Liver (tissue), 9 donors: ENCODE results near the gene KIFC3. TPM values are rescaled to one million over a fixed set of nuclear protein-coding genes. Genes with fewer than 3 reads are reported as not detected.

Experiments used
- DNase-seq: peaks from one replicate; pipeline ENCODE4 v3.0.0-alpha.2; 2017; ENCODE audit warnings: low spot score
- H3K27ac ChIP-seq, 2 donors: one replicate each; pipeline ENCODE4 v1.7.0; 2013; ENCODE audit warnings: inconsistent platforms in 2 of 2, low read length in 2 of 2, control low read depth in 1 of 2, low read depth in 1 of 2, mild to moderate bottlenecking in 1 of 2
- H3K27me3 ChIP-seq, 4 donors: one replicate each; pipeline versions ENCODE4 v1.6.1 to v1.7.0; 2013; ENCODE audit warnings: low read length in 3 of 4, inconsistent platforms in 1 of 4, mild to moderate bottlenecking in 1 of 4, moderate library complexity in 1 of 4; ENCODE audit not compliant: control insufficient read depth in 4 of 4, insufficient read depth in 4 of 4
- H3K36me3 ChIP-seq, 4 donors: one replicate each; pipeline versions ENCODE4 v1.6.1 to v1.7.0; 2013; ENCODE audit warnings: low read length in 3 of 4, mild to moderate bottlenecking in 3 of 4, low read depth in 1 of 4, moderate library complexity in 1 of 4; ENCODE audit not compliant: control insufficient read depth in 4 of 4, insufficient read depth in 3 of 4
- H3K4me1 ChIP-seq, 4 donors: one replicate each; pipeline versions ENCODE4 v1.6.1 to v1.7.0; 2013; ENCODE audit warnings: low read length in 3 of 4, mild to moderate bottlenecking in 3 of 4, moderate library complexity in 1 of 4; ENCODE audit not compliant: control insufficient read depth in 4 of 4, insufficient read depth in 4 of 4
- H3K4me3 ChIP-seq, 3 donors: one replicate each; pipeline versions ENCODE4 v1.6.1 to v1.7.0; 2013; ENCODE audit warnings: low read length in 3 of 3, control low read depth in 1 of 3, low read depth in 1 of 3, mild to moderate bottlenecking in 1 of 3
- H3K9ac ChIP-seq, 2 donors: one replicate each; pipeline ENCODE4 v1.7.0; 2013; ENCODE audit warnings: low read length in 2 of 2, mild to moderate bottlenecking in 2 of 2, moderate library complexity in 2 of 2, control low read depth in 1 of 2, low read depth in 1 of 2
- H3K9me3 ChIP-seq, 4 donors: one replicate each; pipeline versions ENCODE4 v1.6.1 to v1.7.0; 2013; ENCODE audit warnings: low read length in 3 of 4; ENCODE audit not compliant: control insufficient read depth in 4 of 4
- EGR1 ChIP-seq, 2 donors: IDR thresholded peaks; 2 replicates each; pipeline ENCODE4 v1.6.1; 2016 to 2018; ENCODE audit warnings: antibody characterized with exemption in 2 of 2, low read depth in 2 of 2
- FOXA1 ChIP-seq: IDR thresholded peaks from 2 replicates; pipeline ENCODE4 v1.6.1; 2016; ENCODE audit warnings: antibody characterized with exemption
- GABPA ChIP-seq, 2 donors: IDR thresholded peaks in 1 of 2; conservative IDR thresholded peaks in 1 of 2; 2 replicates each; pipeline ENCODE4 v1.6.1; 2016; ENCODE audit warnings: antibody characterized with exemption in 2 of 2, mild to moderate bottlenecking in 1 of 2, moderate library complexity in 1 of 2
- HNF4A ChIP-seq, 2 donors: conservative IDR thresholded peaks; 2 replicates each; pipeline ENCODE4 v1.6.1; 2016; ENCODE audit warnings: antibody characterized with exemption in 2 of 2, mild to moderate bottlenecking in 2 of 2
- HNF4G ChIP-seq: IDR thresholded peaks from 2 replicates; pipeline ENCODE4 v1.6.1; 2016; ENCODE audit warnings: antibody characterized with exemption
- JUND ChIP-seq, 2 donors: IDR thresholded peaks; 2 replicates each; pipeline ENCODE4 v1.6.1; 2016; ENCODE audit warnings: antibody characterized with exemption in 2 of 2
- NR2F2 ChIP-seq: IDR thresholded peaks from 2 replicates; pipeline ENCODE4 v1.6.1; 2016; ENCODE audit warnings: antibody characterized with exemption
- RAD21 ChIP-seq, 2 donors: IDR thresholded peaks; 2 replicates each; pipeline ENCODE4 v1.6.1; 2016; ENCODE audit warnings: antibody characterized with exemption in 2 of 2, mild to moderate bottlenecking in 2 of 2
- RXRA ChIP-seq, 2 donors: IDR thresholded peaks; 2 replicates each; pipeline ENCODE4 v1.6.1; 2017 to 2018; ENCODE audit warnings: antibody characterized with exemption in 2 of 2, mild to moderate bottlenecking in 1 of 2
- TAF1 ChIP-seq: conservative IDR thresholded peaks from 2 replicates; pipeline ENCODE4 v1.6.1; 2016; ENCODE audit warnings: antibody characterized with exemption, mild to moderate bottlenecking
- YY1 ChIP-seq: IDR thresholded peaks from 2 replicates; pipeline ENCODE4 v1.6.1; 2016; ENCODE audit warnings: antibody characterized with exemption, mild to moderate bottlenecking
- WGBS: extraction: QIAGEN DNeasy Blood & Tissue Kit; methylation state at CpG from one replicate; pipeline ENCODE4 v1.1.7; 2013; 5-methylcytosine and 5-hydroxymethylcytosine counted together
- polyA plus RNA-seq, 2 donors: library from polyadenylated mRNA; stranded (reverse) in 1 of 2; unstranded in 1 of 2; fragments of 200-250 nt in 1 of 2; fragments of >200 nt in 1 of 2; fragmentation: Nextera tagmentation in 1 of 2; extraction: Ambion mirVana in 1 of 2; gene quantifications; one replicate each; pipeline versions ENCODE4 v1.2.1 to v1.2.3, GENCODE V29; 2013 to 2015
- total RNA-seq, 2 donors: library from RNA; depleted of rRNA; stranded (reverse); fragments of >200 nt; gene quantifications; one replicate each; pipeline ENCODE4 v1.2.3, GENCODE V29; 2014
- TF ChIP-seq, protein P1 (sequence below): fragments of 150-350 bp; IDR thresholded peaks from 2 replicates; pipeline ENCODE4 v1.5.1; 2017; ENCODE audit warnings: improper control_type of control experiment, low read depth, low read length; ENCODE audit not compliant: missing input control
- TF ChIP-seq, protein P2 (sequence below): IDR thresholded peaks from 2 replicates; pipeline ENCODE4 v1.6.1; 2016; ENCODE audit warnings: antibody characterized with exemption
- TF ChIP-seq, protein P3 (sequence below): IDR thresholded peaks from 2 replicates; pipeline ENCODE4 v1.6.1; 2016; ENCODE audit warnings: antibody characterized with exemption
- TF ChIP-seq, protein P4 (sequence below): IDR thresholded peaks from 2 replicates; pipeline ENCODE4 v1.6.1; 2016; ENCODE audit warnings: antibody characterized with exemption
- TF ChIP-seq, protein P5 (sequence below): IDR thresholded peaks from 2 replicates; pipeline ENCODE4 v1.6.1; 2016; ENCODE audit warnings: antibody characterized with exemption, mild to moderate bottlenecking
- donor health status: healthy.
- donor health status: healthy.
- donor health status: healthy.
- donor health status: healthy.
- donor health status: healthy.

KIFC3 gene
- total and polyA plus RNA-seq, 4 donors: 16.5 to 103 (median 27.4) TPM

DNA sequence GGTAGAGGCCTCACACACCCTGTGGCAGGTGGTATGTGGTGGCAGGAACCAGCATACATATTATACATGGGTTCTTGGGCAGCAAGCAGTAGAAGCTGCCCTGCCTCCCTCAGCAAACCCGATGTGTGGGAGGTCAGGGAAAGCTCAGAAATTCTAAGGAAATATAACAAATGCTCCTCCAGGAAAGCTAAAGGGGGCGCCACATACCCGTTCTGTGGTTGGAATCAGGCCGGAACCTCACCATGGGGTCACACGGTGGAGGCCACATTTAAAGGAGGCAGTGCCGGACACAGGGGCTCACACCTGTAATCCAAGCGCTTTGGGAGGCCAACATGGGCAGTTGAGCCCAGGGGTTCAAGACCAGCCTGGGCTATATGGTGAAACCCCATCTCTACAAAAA lies 79.1 kb downstream of the KIFC3 start:
- Histone ChIP-seq H3K4me1 (peaks cover 0 to 3% (median 0%) of the 10 kb centered on the region in 4 donors), H3K27ac (no peak overlapping the region), H3K27me3 (no peaks in the 10 kb centered on the region), H3K9me3 (no peaks in the 10 kb centered on the region), H3K4me3 (no peak overlapping the region), H3K36me3 (no peaks in the 10 kb centered on the region), H3K9ac (no peak overlapping the region)
- no peak for TF ChIP-seq NR2F2
- TF ChIP-seq TAF1: no peak
- TF ChIP-seq, protein P1, sequence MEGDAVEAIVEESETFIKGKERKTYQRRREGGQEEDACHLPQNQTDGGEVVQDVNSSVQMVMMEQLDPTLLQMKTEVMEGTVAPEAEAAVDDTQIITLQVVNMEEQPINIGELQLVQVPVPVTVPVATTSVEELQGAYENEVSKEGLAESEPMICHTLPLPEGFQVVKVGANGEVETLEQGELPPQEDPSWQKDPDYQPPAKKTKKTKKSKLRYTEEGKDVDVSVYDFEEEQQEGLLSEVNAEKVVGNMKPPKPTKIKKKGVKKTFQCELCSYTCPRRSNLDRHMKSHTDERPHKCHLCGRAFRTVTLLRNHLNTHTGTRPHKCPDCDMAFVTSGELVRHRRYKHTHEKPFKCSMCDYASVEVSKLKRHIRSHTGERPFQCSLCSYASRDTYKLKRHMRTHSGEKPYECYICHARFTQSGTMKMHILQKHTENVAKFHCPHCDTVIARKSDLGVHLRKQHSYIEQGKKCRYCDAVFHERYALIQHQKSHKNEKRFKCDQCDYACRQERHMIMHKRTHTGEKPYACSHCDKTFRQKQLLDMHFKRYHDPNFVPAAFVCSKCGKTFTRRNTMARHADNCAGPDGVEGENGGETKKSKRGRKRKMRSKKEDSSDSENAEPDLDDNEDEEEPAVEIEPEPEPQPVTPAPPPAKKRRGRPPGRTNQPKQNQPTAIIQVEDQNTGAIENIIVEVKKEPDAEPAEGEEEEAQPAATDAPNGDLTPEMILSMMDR: peak; percentile 11
- TF ChIP-seq FOXA1: no peak
- TF ChIP-seq HNF4G: no peak
- no peak for TF ChIP-seq GABPA (IDR thresholded peaks at IDR 0.05 in 1 of 2, conservative IDR thresholded peaks at IDR 0.05 in 1 of 2)
- TF ChIP-seq RAD21 (IDR thresholded peaks at IDR 0.05): peak; percentile 55 to 68
- TF ChIP-seq, protein P2, sequence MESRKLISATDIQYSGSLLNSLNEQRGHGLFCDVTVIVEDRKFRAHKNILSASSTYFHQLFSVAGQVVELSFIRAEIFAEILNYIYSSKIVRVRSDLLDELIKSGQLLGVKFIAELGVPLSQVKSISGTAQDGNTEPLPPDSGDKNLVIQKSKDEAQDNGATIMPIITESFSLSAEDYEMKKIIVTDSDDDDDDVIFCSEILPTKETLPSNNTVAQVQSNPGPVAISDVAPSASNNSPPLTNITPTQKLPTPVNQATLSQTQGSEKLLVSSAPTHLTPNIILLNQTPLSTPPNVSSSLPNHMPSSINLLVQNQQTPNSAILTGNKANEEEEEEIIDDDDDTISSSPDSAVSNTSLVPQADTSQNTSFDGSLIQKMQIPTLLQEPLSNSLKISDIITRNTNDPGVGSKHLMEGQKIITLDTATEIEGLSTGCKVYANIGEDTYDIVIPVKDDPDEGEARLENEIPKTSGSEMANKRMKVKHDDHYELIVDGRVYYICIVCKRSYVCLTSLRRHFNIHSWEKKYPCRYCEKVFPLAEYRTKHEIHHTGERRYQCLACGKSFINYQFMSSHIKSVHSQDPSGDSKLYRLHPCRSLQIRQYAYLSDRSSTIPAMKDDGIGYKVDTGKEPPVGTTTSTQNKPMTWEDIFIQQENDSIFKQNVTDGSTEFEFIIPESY: no peak
- no peak for DNase-seq
- WGBS: 66% methylated on average over 7 of the region's 7 CpGs

DNA sequence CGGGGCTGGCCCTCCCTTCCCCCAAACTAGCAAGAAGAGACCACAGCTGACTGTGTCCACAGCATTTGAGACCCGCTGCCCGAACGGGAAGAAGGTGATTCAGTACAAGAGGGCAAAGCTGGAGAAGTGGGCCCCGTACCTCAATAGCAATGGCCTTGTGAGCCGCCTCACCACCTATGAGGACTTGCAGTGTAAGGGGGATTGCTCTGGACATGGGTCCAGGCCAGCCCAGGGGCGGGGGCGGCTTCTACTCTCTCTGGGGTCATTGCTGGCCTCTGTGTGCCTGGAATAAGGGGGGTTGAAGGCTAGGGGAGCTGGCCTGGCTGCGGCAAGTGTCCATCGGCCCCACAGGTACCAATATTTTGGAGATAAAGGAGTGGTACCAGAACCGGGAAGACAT lies 79.6 kb downstream of the KIFC3 start:
- DNase-seq: no peak
- no peaks in the 10 kb centered on the region for H3K36me3 ChIP-seq
- H3K27me3 ChIP-seq: no peaks in the 10 kb centered on the region
- peaks cover 0 to 3% (median 0%) of the 10 kb centered on the region in 4 donors for H3K4me1 ChIP-seq
- no peak overlapping the region for H3K4me3 ChIP-seq
- 85% methylated on average over 11 of the region's 11 CpGs for WGBS
- no peak overlapping the region for H3K27ac ChIP-seq
- TF ChIP-seq HNF4A (conservative IDR thresholded peaks at IDR 0.05) (no peak), FOXA1 (no peak), JUND (IDR thresholded peaks at IDR 0.05) (no peak), HNF4G (no peak), TAF1 (no peak), YY1 (no peak), NR2F2 (no peak), EGR1 (IDR thresholded peaks at IDR 0.05; ENCODE audit: low read depth in 2 of 2) (no peak), RAD21 (IDR thresholded peaks at IDR 0.05) (no peak), RXRA (IDR thresholded peaks at IDR 0.05) (no peak), GABPA (IDR thresholded peaks at IDR 0.05 in 1 of 2, conservative IDR thresholded peaks at IDR 0.05 in 1 of 2) (no peak)
- TF ChIP-seq, protein P2: no peak
- TF ChIP-seq, protein P3, sequence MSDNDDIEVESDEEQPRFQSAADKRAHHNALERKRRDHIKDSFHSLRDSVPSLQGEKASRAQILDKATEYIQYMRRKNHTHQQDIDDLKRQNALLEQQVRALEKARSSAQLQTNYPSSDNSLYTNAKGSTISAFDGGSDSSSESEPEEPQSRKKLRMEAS: no peak
- TF ChIP-seq, protein P4, sequence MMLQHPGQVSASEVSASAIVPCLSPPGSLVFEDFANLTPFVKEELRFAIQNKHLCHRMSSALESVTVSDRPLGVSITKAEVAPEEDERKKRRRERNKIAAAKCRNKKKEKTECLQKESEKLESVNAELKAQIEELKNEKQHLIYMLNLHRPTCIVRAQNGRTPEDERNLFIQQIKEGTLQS: no peak
- TF ChIP-seq, protein P5, sequence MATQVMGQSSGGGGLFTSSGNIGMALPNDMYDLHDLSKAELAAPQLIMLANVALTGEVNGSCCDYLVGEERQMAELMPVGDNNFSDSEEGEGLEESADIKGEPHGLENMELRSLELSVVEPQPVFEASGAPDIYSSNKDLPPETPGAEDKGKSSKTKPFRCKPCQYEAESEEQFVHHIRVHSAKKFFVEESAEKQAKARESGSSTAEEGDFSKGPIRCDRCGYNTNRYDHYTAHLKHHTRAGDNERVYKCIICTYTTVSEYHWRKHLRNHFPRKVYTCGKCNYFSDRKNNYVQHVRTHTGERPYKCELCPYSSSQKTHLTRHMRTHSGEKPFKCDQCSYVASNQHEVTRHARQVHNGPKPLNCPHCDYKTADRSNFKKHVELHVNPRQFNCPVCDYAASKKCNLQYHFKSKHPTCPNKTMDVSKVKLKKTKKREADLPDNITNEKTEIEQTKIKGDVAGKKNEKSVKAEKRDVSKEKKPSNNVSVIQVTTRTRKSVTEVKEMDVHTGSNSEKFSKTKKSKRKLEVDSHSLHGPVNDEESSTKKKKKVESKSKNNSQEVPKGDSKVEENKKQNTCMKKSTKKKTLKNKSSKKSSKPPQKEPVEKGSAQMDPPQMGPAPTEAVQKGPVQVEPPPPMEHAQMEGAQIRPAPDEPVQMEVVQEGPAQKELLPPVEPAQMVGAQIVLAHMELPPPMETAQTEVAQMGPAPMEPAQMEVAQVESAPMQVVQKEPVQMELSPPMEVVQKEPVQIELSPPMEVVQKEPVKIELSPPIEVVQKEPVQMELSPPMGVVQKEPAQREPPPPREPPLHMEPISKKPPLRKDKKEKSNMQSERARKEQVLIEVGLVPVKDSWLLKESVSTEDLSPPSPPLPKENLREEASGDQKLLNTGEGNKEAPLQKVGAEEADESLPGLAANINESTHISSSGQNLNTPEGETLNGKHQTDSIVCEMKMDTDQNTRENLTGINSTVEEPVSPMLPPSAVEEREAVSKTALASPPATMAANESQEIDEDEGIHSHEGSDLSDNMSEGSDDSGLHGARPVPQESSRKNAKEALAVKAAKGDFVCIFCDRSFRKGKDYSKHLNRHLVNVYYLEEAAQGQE: no peak
- H3K9me3 ChIP-seq: no peaks in the 10 kb centered on the region
- H3K9ac ChIP-seq: no peak overlapping the region
